SIG-M5 (cell line): Measurements from ENCODE around the gene MCOLN2.
"Not testable (repeated sequence)": the region's sequence is repeated elsewhere in the genome, so short reads cannot be mapped to it uniquely, and the experiment has no call there.

ENCODE experiments used
- DNase-seq: peaks from one replicate; lab custom pipeline; 2025; lab: John Stamatoyannopoulos, UW

The MCOLN2 gene

GRCh38 chr1:84941843-84942242 is 55.1 kb downstream of the MCOLN2 start:
- DNase-seq, result no peak

GRCh38 chr1:84940481-84940880 is 56.4 kb downstream of the MCOLN2 start:
- DNase-seq, result no peak

GRCh38 chr1:84939761-84940160 is 57.2 kb downstream of the MCOLN2 start:
- DNase-seq, result no peak

GRCh38 chr1:84939151-84939550 is 57.8 kb downstream of the MCOLN2 start:
- DNase-seq, result no peak

- no peak for DNase-seq
Observed at GRCh38 chr1:84936116-84936810, 60.6 kb downstream of the MCOLN2 start.

- DNase-seq, result no peak
Observed at GRCh38 chr1:84933011-84933611, 63.8 kb downstream of the MCOLN2 start.

- DNase-seq, result no peak
Observed at GRCh38 chr1:84930831-84931230, 66.1 kb downstream of the MCOLN2 start.

- no peak for DNase-seq
Observed at GRCh38 chr1:84930329-84930728, 66.6 kb downstream of the MCOLN2 start.

GRCh38 chr1:84929581-84929980 is 67.3 kb downstream of the MCOLN2 start:
- DNase-seq, result no peak

GRCh38 chr1:84928979-84929378 is 67.9 kb downstream of the MCOLN2 start:
- no peak for DNase-seq

GRCh38 chr1:84923317-84923716 is 73.6 kb downstream of the MCOLN2 start:
- no peak for DNase-seq

GRCh38 chr1:84920159-84920558 is 76.8 kb downstream of the MCOLN2 start:
- DNase-seq, result no peak

GRCh38 chr1:84919461-84919970 is 77.4 kb downstream of the MCOLN2 start:
- no peak for DNase-seq

GRCh38 chr1:84918726-84919336 is 78.1 kb downstream of the MCOLN2 start:
- no peak for DNase-seq

GRCh38 chr1:84916897-84917296 is 80.0 kb downstream of the MCOLN2 start:
- DNase-seq, result no peak

GRCh38 chr1:84913555-84913892 is 83.4 kb downstream of the MCOLN2 start:
- DNase-seq, result no peak

- no peak for DNase-seq
Observed at GRCh38 chr1:84912726-84913554, 84.0 kb downstream of the MCOLN2 start.

- DNase-seq, result not testable (repeated sequence)
Observed at GRCh38 chr1:84908746-84909464, 88.0 kb downstream of the MCOLN2 start.

GRCh38 chr1:84907095-84907827 is 89.7 kb downstream of the MCOLN2 start:
- no peak for DNase-seq

- not testable (repeated sequence) for DNase-seq
Observed at GRCh38 chr1:84902727-84903126, 94.2 kb downstream of the MCOLN2 start.

- DNase-seq, result no peak
Observed at GRCh38 chr1:84899969-84900368, 96.9 kb downstream of the MCOLN2 start.
